HG03108 (cell line): Measurements from ENCODE around the gene RRAS.

ENCODE experiments used
- ATAC-seq: cut with Tn5 transposase; IDR thresholded peaks from one replicate; pipeline ENCODE4 v1.9.1; 2021; ENCODE audit warnings: moderate library complexity; ENCODE audit not compliant: unreplicated experiment

The RRAS gene

DNA sequence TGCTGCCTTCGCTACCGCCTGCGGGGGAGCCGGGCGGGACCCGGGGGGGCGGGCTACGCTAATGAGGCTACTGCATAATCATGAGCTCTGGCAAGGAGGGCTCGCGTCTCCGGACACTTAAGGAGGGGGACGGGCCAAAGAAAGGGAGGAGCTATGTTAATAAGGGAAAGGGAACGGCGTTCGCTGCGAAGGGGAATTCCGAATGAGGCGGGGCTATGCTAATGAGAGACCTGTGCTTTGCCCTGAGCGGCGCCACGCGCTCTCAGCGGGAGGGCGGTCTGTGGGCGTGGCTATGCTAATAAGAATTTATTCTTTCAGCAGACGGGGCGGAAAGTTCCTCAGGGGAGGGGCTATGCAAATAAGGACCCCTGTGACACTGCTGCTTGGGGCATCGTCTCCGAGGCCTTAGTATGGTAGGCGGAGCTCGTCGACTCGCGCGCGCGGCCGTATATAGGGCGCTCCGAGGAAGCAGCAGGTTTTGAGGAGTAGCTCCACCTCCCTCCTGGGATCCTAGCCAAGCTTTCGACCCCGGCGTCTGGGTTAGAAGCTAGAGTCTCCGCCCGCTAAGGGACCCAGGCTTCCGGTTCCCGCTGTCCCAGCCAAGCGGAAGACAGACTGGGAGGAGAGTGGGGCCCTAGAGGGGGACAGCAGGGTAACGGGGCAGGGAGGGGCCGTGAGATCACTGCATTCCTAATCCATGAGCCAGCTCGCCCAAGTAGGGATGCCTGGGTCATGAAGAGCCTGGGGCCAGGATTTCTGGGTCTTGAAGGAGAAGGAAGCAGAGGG, at the start of gene RRAS:
TSS of gene RRAS (minus strand) at position 31 of the 786 bp plus-strand sequence. CDS start 45 bp downstream, outside the sequence.
- peak; percentile 53 for ATAC-seq

DNA sequence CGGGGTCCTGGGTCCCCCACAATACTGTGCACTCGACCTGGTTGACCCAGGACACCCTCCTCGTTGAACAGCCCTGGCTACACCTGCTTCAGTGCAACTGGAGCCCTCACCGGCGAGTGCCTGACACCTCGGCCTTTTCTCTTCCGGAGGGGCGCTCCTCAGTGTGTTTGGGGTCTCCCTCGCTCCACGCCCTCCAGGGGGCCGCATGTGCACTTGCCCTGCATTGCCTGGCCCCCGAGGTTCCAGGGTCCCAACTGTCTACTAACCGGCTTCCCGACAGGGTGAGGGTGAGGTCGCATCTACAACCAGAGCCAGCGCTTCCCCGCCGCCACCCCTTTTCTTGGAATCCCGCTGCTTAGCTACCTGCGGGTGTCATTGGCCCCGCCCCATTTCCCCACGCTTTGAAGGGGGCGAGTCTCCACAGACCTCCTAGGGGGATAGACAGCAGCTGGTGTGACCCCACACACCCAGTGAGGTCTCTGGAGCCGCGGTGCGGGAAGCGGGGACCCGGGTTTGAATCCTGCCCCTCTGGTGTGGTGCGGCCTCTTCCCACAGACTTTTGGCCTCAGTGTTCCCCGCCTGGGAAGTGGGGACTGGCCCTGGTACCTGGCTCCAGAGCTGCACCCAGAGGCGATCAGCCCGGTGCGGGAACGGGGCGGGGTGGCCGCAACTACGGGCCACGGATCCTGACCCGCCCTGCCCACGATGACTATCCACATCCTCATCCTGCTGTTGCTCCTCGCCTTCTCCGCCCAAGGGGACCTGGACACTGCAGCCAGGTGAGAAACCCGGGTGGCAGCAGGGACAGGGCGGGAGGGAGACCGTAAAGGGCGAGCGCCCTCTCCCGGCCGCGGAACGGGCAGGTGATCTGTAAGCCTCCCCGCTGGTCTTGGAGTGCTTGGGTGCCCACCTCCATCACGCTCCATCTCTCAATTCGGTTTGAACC, 49.5 kb upstream of the RRAS start, which contains the start of gene ADM5:
TSS of gene ADM5 (plus strand) at position 462 of the 946 bp plus-strand sequence. CDS start at position 706, 244 bp downstream.
- no peak for ATAC-seq

DNA sequence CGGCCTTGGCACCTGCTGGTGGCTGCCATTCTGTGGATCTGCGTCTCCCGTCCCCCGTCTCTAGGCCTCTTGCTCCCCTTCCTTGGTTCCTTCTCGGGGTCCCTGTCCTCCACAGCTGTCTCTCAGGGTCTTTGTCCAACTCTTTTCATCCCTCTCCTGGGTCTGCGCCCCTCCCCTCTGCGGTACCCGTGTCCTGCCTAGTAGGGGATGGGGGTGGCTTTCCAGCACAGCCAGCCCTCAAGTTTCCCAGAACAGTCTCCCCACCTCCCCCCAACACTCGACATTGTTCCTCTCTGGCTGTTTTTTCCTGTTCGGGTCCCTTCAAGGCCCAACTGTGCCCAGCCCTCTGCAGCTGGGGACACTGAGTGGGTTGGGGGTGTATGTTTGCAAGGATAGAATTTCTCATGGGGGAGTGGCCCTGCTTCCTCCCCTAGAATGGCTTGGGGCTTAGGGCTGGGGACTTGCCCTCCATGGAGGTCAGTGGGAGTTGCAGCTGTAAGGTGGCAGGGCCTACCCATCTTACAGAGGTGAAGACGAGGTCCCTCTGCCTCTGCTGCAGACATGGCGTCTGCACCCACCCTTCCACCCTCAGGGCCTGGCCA, 48.7 kb upstream of the RRAS start:
- no peak for ATAC-seq

DNA sequence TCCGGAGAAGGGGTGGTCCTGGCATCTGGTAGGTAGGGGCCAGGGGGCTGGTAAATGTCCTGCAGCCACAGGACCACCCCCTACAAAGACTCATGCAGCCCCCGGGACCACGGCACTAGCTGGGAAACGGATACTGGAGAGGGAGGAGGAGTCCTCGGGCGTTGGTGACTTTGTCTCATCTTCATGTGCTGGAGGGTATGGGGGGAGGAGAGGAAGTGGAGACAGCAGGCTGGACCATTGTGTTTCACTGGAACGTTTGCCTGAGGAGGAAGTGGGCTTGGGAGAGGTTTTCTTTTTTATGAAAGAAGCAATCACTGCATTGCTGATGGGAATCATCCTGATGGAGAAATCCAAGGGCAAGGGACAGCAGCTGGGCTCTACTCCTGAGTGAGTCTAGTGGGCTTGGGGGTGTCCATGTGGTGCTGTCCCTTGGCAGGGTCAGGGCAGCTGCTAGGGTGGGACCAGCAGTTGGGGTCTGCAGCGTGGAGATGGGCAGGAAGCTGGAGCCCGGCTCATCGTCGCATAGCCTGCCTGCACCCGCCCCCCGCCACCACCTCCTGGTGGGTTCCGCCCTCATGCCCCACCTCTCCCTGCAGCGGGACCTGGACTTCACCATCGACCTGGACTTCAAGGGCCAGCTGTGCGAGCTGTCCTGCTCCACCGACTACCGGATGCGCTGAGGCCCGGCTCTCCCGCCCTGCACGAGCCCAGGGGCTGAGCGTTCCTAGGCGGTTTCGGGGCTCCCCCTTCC, 47.8 kb upstream of the RRAS start:
- no peak for ATAC-seq

DNA sequence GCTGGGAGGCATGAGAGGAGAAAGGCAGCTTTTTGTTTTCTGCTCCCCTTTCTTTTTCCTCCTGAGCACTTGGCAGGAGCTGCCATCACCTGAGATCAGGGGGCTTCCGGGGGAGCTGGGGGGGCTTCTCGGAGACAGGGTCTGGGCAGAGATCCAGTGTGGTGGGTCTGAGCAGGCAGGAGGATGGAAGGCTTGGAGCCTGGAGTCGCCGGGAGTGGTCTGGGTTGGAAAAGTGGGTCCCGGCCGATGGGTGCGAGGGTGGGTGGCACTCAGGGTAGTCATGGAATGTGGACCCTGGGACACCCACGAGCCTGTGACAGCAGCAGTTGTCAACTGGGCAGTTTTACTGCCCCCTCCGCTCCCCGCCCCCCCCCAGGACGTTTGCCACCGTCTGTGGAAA, 47.2 kb upstream of the RRAS start:
- no peak for ATAC-seq

DNA sequence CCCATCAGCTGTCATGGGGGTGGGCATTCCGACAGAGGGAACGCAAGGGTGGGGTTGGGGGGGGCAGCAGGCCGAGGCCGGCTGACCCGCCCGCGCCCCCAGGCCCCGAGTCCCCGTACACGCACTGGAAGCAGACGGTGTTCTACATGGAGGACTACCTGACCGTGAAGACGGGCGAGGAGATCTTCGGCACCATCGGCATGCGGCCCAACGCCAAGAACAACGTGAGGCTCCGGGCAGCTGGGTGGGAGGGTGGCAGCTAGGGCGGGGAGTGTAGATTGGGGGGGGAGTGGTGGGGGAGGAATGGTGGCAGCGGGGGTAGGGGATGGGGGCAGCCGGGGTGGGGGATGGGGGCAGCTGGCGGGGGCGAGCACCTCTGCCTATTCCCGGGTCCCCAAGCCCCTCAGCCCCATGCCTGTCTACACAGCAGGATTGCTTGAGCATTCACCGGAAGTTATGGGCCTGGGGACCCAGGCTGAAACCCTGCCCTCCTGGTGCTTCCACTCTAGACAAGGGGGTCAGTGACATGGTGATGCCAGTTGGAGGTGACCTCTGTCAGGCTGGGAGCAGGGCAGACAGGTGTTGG, 46.7 kb upstream of the RRAS start:
- no peak for ATAC-seq

DNA sequence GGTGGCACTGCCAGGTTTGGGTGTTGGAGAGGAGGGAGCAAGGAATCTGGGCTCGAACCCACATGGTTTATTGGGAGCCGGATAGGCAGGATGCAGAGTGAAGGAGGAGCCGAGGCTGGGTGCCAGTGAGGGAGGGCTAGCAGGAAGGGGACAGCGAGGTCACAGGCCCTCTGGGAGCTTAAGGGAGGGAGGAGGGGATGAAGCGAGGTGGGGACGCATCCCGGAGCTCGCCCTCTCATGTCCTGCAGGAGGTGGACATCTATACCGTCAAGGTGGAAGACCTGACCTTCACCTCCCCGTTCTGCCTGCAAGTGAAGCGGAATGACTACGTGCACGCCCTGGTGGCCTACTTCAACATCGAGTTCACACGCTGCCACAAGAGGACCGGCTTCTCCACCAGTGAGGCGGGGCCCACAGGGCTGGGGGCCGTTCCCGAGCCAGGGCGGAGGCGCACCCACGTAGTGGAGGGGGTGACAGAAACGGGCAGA, 45.9 kb upstream of the RRAS start:
- ATAC-seq = no peak

DNA sequence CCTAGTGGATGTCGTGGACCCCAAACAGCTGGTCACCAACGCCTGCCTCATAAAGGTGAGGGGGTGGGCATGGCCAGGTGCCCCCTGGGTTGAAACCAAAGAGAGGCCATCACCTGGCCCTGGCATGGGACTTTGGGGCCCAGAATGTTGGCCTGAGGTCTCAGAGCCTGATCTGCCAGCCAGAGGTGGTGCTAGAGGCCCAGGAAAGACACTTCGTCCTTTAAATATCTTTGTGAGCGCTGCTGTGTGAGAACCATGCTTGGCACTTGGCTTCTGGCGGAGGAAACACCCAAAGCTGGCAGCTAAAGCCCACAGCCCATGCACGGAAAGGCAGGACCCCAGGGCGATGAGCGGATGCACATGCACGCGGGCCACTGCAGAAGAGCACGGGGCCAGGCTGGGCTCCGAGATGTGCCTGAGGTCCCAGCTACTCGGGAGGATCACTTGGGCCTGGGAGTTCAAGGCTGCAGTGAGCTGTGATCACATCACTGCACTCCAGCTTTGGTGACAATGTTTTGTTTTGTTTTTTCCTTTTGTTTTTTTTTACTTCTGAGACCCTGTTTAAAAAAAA, 45.1 kb upstream of the RRAS start:
- ATAC-seq = no peak

DNA sequence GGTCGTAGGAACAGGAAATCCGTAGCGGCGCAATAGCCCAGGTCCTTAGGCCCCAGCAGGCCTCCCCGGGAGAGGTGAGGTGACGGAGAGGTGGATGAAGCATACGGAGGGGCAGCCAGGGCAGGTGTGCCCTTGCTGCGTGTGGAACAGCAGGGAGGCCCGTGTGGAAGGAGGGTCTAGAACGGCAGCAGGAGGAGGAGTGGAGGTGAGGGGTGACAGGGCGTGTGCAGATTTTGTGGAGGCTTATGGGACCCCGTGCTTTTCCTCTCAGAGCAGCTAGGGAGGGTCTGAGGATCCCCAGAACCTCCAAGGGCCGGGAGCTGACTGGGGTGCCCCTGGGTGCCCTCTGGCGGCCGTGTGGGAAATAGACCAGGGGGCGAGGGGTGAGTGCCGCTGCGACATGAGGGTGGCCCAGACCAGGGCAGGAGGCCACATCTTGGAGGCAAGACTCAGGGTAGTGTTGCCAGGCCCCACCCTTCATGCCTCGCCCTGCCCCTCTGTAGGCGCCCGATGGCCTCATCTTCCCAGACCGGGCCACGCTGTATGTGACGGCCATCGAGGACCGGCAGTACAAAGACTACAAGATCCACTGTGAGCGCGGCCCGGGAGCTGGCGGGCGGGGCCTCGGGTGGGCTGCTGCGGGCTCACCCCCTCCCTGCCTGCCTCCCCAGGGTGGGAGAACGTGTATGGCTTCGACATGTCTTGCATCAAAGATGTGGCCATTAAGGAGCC, 44.5 kb upstream of the RRAS start:
- no peak for ATAC-seq

DNA sequence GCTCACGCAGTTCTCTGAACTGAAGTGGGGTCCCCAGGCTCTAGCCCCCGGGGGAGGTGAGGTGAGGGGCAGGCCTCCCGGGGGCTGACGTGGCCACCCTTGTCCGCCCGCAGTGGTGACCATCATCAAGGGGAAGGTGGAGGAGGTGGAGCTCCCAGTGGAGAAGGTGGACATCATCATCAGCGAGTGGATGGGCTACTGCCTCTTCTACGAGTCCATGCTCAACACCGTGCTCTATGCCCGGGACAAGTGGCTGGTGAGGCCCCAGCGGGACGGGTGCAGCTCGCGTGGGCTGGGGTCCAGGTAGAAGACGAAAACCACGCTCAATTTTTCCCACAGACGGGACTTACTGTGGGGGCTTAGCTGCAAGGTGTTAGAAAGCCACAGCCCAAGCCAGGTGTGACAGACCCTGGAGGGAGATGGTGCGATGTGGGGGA, 43.9 kb upstream of the RRAS start:
- no peak for ATAC-seq

DNA sequence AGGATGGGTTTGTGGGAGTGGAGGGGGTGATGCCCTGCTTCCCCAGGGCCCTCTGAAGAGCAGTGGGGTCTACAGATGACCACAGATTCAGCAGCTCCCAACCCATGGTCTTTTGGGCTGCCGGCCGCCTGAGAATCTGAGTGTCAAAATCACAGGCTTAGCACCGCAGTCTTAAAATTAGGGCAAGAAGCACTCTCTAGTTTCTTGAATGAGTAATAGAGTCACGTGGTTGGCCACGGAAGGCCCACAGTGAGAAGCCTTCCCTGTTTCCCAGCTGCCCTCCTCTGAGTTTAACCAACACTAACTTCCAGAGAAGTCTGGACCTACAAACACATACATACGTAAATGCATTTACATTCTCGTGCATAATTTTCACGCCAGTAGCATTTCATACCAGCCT, 42.3 kb upstream of the RRAS start:
- ATAC-seq = no peak

DNA sequence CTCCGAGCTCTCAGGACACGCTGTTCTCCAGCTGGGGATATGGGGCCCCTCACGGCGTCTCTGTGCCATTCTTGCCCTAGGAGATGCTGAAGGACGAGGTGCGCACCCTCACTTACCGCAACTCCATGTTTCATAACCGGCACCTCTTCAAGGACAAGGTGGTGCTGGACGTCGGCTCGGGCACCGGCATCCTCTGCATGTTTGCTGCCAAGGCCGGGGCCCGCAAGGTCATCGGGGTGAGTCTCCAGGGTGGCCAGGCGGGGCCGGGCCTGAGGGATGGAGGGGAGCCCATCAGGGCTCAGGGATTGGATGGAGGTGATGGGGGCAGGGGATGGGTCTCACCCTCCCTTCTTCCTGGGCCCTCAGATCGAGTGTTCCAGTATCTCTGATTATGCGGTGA, 41.9 kb upstream of the RRAS start:
- no peak for ATAC-seq

DNA sequence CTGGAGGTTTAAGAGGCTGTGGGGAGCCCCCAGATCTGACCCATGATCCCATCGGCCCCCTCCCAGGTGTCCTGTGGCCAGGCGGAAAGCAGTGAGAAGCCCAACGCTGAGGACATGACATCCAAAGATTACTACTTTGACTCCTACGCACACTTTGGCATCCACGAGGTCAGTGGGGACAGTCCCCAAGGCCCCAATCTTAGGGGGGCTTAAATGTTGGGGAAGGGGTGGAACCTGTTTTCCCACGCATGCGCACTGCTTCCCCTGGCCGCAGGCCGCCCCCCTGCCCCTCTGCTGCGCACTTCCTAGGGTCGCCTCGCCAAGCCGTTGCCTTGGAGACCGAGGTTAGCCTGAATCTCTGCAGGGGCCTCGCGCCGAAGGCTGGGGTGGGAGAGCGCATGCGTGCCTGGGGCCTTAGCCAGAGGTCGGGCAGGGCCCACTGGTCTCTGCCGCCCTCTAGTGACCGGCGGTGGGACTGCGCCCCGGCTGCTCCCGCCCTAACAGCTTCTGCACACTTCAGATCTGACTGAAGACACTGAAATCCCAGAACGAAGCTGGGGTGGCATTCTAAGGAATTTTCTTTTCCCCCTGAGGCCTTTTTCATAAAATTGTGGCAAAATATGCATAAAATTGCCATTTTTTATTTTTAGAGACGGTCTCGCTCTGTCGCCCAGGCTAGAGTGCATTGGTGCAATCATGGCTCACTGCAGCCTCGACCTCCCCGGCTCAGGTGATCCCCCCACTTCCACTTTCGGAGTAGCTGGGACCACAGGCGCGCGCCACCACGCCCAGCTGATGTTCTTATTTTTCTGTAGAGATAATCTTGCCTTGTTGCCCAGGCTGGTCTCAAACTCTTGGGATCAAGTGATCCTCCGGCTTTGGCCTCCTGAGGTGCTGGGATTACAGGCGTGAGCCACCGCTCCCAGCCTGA, 40.7 kb upstream of the RRAS start:
- ATAC-seq = no peak

DNA sequence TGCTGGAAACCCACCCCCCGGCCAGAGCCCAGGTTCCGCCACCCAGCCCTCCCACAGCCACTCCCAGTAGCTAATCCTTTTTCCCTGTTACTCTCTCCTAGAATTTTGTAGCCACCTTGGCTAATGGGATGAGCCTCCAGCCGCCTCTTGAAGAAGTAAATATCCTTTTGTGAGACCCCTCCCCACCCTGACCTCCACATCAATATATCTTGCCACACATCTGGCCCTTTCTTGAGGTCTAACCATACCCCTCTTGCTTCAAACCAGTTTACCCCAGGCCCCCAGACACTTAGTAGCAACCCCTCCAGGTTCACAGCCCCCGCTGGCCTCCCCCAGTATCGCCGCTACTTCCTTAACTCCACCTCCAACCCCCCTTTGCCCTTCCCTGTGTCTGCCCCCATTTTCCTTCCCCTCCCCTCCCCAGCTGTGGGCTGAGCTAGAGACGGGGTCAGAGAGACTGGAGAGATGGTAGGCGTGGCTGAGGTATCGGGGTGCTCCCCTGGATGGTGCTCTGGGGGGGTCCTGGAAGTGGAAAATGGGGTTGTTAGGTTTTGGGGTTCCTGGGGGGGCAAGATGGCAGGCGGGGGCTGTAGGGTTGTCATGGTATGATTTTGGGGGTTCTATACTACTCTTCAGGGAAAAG, 39.9 kb upstream of the RRAS start:
- no peak for ATAC-seq

DNA sequence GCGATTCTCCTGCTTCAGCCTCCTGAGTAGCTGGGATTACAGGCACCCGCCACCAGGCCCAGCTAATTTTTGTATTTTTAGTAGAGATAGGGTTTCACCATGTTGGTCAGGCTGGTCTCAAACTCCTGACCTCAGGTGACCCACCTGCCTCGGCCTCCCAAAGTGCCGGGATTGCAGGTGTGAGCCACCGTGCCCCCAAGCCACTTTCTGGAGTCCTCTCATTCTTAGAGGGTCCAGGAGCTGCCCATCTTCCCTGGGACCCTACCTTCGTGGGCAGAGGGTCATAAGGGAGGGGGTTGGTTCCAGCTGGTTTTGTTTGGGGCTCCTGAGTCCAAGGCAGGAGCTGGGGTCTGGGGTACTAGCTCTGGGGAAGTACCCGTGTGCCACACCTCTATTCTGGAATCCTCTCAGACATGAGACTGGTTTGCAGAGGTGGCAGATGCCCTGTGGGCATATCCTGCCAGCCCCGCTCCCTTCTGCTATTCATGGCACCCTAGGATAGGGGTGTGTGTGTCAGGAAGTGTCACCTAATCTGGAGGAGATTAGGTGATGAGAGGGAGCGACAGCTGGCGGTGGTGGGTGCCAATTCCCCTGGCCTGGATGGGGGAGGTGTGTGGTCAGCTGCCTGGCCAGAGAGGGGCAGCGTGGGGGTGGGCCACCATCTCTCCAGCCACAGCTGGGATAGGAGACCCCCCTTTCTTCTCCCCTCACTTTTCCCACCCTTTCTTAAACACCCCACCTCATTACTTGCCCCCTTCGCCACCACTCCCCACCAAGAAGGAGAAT, 39.2 kb upstream of the RRAS start:
- no peak for ATAC-seq

DNA sequence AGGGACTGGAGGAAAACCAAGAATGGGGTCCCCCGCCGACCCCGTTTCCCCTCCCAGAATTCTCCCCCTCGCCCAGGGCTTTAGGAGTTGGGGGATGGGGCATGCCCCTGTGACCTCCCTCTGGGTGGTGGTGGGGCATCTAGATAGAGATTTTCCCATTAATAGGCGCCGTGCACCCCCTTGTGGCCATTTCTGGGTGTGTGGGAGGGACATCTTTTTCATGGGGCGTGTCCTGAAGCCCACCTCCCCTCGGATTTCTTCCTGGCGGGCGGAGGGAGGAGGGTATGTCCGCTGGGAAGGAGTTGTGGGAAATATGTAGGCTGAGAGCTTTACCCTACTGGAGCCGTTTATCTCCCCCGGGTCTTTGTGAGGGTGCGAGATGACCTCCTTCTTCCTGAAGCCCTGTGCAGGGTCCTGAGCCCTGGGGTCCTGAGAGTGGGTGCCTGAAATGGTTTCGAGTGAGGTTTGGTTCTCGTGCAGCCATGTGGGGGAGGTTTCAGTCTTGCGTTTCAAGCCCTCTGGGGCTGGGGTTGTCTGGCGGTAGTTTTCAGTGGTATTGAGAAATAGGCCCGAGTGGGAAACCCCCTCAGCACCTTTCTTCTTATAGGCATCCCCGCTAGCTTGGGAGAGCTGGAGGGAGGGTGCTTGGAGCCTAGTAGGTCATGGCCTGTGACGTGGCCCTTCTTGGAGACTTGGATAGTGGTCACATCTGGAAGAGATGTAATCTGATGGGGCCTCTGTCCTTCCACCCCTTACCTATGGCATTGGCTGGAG, 38.1 kb upstream of the RRAS start:
- ATAC-seq = no peak
